ENCODE measurements around the gene SENP1.

SENP1 gene

GRCh38 chr12:48068457-48068856 is 37.4 kb downstream of the SENP1 start:
- H3K36me3 ChIP-seq (ENCODE audit: insufficient read depth, low read length), result peaks cover 77% of the 10 kb centered on the region
- no peaks in the 10 kb centered on the region for H3K9me3 ChIP-seq (ENCODE audit: insufficient read depth, low read depth, low read length)
- no peak overlapping the region for H3K9ac ChIP-seq (ENCODE audit: low read depth, low read length, poor library complexity, severe bottlenecking)
- H3F3A ChIP-seq (ENCODE audit: low read depth), result no peaks in the 10 kb centered on the region; the same call in 1 of the 2 replicates
- H3K9me2 ChIP-seq (replicated peaks; ENCODE audit: low read depth, low read length), result no peaks in the 10 kb centered on the region
- no peak for TF ChIP-seq EZH2phosphoT487 (IDR thresholded peaks at IDR 0.05; ENCODE audit: borderline replicate concordance)
- TF ChIP-seq CTCF (conservative IDR thresholded peaks at IDR 0.05; ENCODE audit: low read length), result no peak
- no peaks in the 10 kb centered on the region for H3K4me1 ChIP-seq (ENCODE audit: insufficient read depth, low read length, poor library complexity, severe bottlenecking)
- no peak overlapping the region for H2AFZ ChIP-seq (ENCODE audit: low read length)
- no peaks in the 10 kb centered on the region for H3K27me3 ChIP-seq (ENCODE audit: insufficient read depth, low read length, poor library complexity, severe bottlenecking)
- H3K79me2 ChIP-seq (ENCODE audit: insufficient read depth, low read length), result no peaks in the 10 kb centered on the region
- no peaks in the 10 kb centered on the region for H4K20me1 ChIP-seq (ENCODE audit: insufficient read depth, low read length, poor library complexity, severe bottlenecking)
- no peak overlapping the region for H3K4me3 ChIP-seq (ENCODE audit: low read length, poor library complexity, severe bottlenecking)
- no peak overlapping the region for H3K4me2 ChIP-seq (ENCODE audit: low read depth, low read length, poor library complexity, severe bottlenecking)

- Histone ChIP-seq H3K9ac (ENCODE audit: low read depth, low read length, poor library complexity, severe bottlenecking) (no peak overlapping the region), H3K79me2 (ENCODE audit: insufficient read depth, low read length) (no peaks in the 10 kb centered on the region), H3K9me2 (replicated peaks; ENCODE audit: low read depth, low read length) (no peaks in the 10 kb centered on the region), H3K4me1 (ENCODE audit: insufficient read depth, low read length, poor library complexity, severe bottlenecking) (no peaks in the 10 kb centered on the region), H3K36me3 (ENCODE audit: insufficient read depth, low read length) (peaks cover 76% of the 10 kb centered on the region), H3K9me3 (ENCODE audit: insufficient read depth, low read depth, low read length) (no peaks in the 10 kb centered on the region), H3K4me2 (ENCODE audit: low read depth, low read length, poor library complexity, severe bottlenecking) (no peak overlapping the region), H3K27me3 (ENCODE audit: insufficient read depth, low read length, poor library complexity, severe bottlenecking) (no peaks in the 10 kb centered on the region), H3F3A (ENCODE audit: low read depth) (no peaks in the 10 kb centered on the region; the same call in 1 of the 2 replicates), H2AFZ (ENCODE audit: low read length) (no peak overlapping the region), H3K4me3 (ENCODE audit: low read length, poor library complexity, severe bottlenecking) (no peak overlapping the region), H4K20me1 (ENCODE audit: insufficient read depth, low read length, poor library complexity, severe bottlenecking) (no peaks in the 10 kb centered on the region)
- no peak for TF ChIP-seq EZH2phosphoT487 (IDR thresholded peaks at IDR 0.05; ENCODE audit: borderline replicate concordance)
- TF ChIP-seq CTCF (conservative IDR thresholded peaks at IDR 0.05; ENCODE audit: low read length), result no peak
Observed at GRCh38 chr12:48067250-48067938, 38.5 kb downstream of the SENP1 start.

- no peak overlapping the region for H2AFZ ChIP-seq (ENCODE audit: low read length)
- peaks cover 79% of the 10 kb centered on the region for H3K36me3 ChIP-seq (ENCODE audit: insufficient read depth, low read length)
Observed at GRCh38 chr12:48065041-48065440, 40.8 kb downstream of the SENP1 start.

More at GRCh38 chr12:48065041-48065440, 40.8 kb downstream of the SENP1 start:
- Histone ChIP-seq H3K9me3 (ENCODE audit: insufficient read depth, low read depth, low read length) (no peaks in the 10 kb centered on the region), H3F3A (ENCODE audit: low read depth) (no peaks in the 10 kb centered on the region; the same call in 1 of the 2 replicates), H3K4me1 (ENCODE audit: insufficient read depth, low read length, poor library complexity, severe bottlenecking) (no peaks in the 10 kb centered on the region), H3K9ac (ENCODE audit: low read depth, low read length, poor library complexity, severe bottlenecking) (no peak overlapping the region), H3K9me2 (replicated peaks; ENCODE audit: low read depth, low read length) (no peaks in the 10 kb centered on the region), H3K4me2 (ENCODE audit: low read depth, low read length, poor library complexity, severe bottlenecking) (no peak overlapping the region), H3K27me3 (ENCODE audit: insufficient read depth, low read length, poor library complexity, severe bottlenecking) (no peaks in the 10 kb centered on the region), H3K4me3 (ENCODE audit: low read length, poor library complexity, severe bottlenecking) (no peak overlapping the region), H4K20me1 (ENCODE audit: insufficient read depth, low read length, poor library complexity, severe bottlenecking) (no peaks in the 10 kb centered on the region), H3K79me2 (ENCODE audit: insufficient read depth, low read length) (no peaks in the 10 kb centered on the region)
- TF ChIP-seq CTCF (conservative IDR thresholded peaks at IDR 0.05; ENCODE audit: low read length) (no peak), EZH2phosphoT487 (IDR thresholded peaks at IDR 0.05; ENCODE audit: borderline replicate concordance) (no peak)

Data from Loucy (cell line).